ENCODE results near the gene C19orf12.
"Not testable (repeated sequence)": the region's sequence is repeated elsewhere in the genome, so short reads cannot be mapped to it uniquely, and the experiment has no call there.

Gene C19orf12

GRCh38 chr19:29727906-29728305 is 12.8 kb upstream of the C19orf12 start:
- DNase-seq = no peak

GRCh38 chr19:29724746-29725145 is 9.7 kb upstream of the C19orf12 start:
- no peak for DNase-seq

- DNase-seq = peak in 5 of 14 donors; percentile 6 to 28 (median 17)
These were observed 9.1 kb upstream of the C19orf12 start for GRCh38 chr19:29724102-29724641.

GRCh38 chr19:29717051-29717450 is 2.0 kb upstream of the C19orf12 start:
- DNase-seq = no peak

- DNase-seq = peak in 2 of 14 donors; percentile 46 to 52
These were observed 880 bp upstream of the C19orf12 start for GRCh38 chr19:29715701-29716581.

- no peak for DNase-seq
These were observed 599 bp downstream of the C19orf12 start for GRCh38 chr19:29714371-29714952.

- DNase-seq = no peak
These were observed 2.1 kb downstream of the C19orf12 start for GRCh38 chr19:29712744-29713516.

GRCh38 chr19:29711584-29712132 is 3.4 kb downstream of the C19orf12 start:
- DNase-seq = no peak

GRCh38 chr19:29709440-29709798 is 5.6 kb downstream of the C19orf12 start:
- DNase-seq = not testable (repeated sequence)

- DNase-seq = peak in 1 of 14 donors; percentile 17
These were observed 6.3 kb downstream of the C19orf12 start for GRCh38 chr19:29708554-29709439.

- DNase-seq = no peak
These were observed 8.4 kb downstream of the C19orf12 start for GRCh38 chr19:29706635-29707034.

GRCh38 chr19:29705706-29706105 is 9.4 kb downstream of the C19orf12 start:
- no peak for DNase-seq

- DNase-seq = no peak
These were observed 10.2 kb downstream of the C19orf12 start for GRCh38 chr19:29704562-29705558.

GRCh38 chr19:29702963-29703320 is 12.1 kb downstream of the C19orf12 start:
- no peak for DNase-seq

- no peak for DNase-seq
These were observed 12.7 kb downstream of the C19orf12 start for GRCh38 chr19:29702161-29702962.

GRCh38 chr19:29700498-29700897 is 14.6 kb downstream of the C19orf12 start:
- no peak for DNase-seq

- no peak for DNase-seq
These were observed 15.2 kb downstream of the C19orf12 start for GRCh38 chr19:29699861-29700260.

- no peak for DNase-seq
These were observed 17.4 kb downstream of the C19orf12 start for GRCh38 chr19:29697523-29698261.

GRCh38 chr19:29696565-29696846 is 18.6 kb downstream of the C19orf12 start:
- DNase-seq = no peak
